GM21367 (cell line): Measurements from ENCODE around the gene VAMP3.
"Not testable (repeated sequence)": the region's sequence is repeated elsewhere in the genome, so short reads cannot be mapped to it uniquely, and the experiment has no call there.

Experiments used
- ATAC-seq: cut with Tn5 transposase; IDR thresholded peaks from one replicate; pipeline ENCODE4 v1.9.1; 2021; ENCODE audit not compliant: unreplicated experiment

Gene VAMP3

GRCh38 chr1:7767176-7767575, 3.9 kb upstream of the VAMP3 start:
- ATAC-seq: no peak

- ATAC-seq: no peak
Measured at GRCh38 chr1:7768583-7768982, 2.5 kb upstream of the VAMP3 start.

GRCh38 chr1:7769673-7770412, 1.3 kb upstream of the VAMP3 start:
- ATAC-seq: no peak

DNA sequence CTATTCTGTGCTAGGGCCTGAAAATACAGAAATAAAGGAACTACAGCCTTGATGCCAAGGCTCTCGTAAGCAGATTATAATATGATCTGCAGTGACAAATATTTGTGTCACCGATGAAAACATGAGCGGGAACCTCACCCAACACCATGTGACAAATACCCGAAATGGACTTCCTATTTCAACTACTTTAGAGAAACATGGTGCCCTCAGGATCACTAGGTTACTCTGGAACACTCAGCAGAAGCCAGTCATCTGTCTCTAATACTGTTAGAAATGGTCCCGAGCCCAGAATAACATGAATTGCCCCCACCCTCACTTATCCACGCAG, 463 bp upstream of the VAMP3 start:
- no peak for ATAC-seq

- no peak for ATAC-seq
Measured at GRCh38 chr1:7771823-7772299, 765 bp downstream of the VAMP3 start.

- ATAC-seq: no peak
Measured at GRCh38 chr1:7777591-7777990, 6.5 kb downstream of the VAMP3 start.

DNA sequence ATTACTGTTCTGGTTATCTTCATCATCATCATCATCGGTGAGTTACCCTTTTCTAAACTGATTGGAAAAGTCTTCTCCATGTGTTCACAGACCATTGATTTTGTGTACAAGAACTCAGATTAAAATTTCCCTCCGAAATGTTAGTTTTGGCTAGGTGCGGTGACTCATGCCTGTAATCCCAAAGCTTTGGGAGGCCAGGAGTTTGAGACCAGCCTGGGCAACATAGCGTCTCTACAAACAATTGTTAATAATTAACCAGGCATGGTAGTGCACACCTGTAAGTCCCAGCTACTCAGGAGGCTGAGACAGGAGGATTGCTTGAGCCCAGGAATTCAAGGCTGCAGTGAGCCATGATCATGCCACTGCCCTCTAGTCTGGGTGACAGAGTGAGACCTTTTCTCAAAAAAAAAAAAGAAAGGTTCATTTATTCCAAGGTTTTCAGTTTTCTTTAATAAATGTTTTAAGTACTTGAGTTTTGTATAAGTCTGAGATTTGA, 7.1 kb downstream of the VAMP3 start:
- no peak for ATAC-seq

GRCh38 chr1:7780976-7781375, 9.9 kb downstream of the VAMP3 start:
- no peak for ATAC-seq

DNA sequence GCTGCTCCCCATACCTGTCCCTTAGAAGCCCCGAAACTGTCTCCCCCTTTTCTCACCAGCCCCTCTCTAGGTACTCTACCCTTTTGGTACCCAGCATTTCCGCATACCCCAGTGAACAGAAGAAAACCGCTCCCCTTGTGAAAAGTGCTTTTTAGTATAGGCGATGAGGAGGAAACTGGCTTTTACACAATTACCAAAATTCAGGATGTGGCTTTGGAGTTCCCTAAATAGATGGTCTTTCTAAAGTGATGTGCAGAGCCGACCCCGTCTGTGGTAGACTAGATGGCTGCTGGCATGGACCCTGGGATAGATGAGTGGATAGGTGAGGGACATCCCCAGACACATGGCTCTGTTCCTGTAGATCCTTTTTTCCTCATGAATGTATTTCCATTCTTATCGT, 10.4 kb downstream of the VAMP3 start:
- no peak for ATAC-seq

DNA sequence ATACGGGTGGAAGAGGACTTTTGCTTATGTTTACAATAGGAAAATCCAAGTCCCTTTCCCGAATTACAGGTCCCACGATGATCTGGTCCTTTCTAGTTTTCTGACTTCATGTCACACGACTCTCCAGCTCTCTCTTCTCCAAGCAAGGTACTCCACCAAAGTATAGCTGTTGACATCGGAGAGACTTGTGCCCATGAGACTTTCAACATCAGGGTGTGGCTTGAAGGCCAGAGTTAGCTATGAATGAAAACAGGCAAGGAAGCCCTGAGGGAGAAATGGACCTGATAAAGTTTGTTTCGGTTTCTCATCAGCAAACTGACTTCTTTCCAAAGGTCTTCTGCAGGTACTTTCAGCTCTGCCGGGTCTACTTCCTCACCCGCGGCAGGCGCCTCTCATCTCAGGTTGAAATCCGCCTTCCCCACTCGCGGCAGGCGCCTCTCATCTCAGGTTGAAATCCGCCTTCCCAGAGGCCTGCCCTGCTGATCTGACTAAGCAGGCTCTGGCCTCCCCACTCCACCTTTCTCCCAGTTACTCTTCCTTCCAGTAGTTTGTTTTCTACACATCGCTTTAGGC, 10.9 kb downstream of the VAMP3 start:
- ATAC-seq: no peak

DNA sequence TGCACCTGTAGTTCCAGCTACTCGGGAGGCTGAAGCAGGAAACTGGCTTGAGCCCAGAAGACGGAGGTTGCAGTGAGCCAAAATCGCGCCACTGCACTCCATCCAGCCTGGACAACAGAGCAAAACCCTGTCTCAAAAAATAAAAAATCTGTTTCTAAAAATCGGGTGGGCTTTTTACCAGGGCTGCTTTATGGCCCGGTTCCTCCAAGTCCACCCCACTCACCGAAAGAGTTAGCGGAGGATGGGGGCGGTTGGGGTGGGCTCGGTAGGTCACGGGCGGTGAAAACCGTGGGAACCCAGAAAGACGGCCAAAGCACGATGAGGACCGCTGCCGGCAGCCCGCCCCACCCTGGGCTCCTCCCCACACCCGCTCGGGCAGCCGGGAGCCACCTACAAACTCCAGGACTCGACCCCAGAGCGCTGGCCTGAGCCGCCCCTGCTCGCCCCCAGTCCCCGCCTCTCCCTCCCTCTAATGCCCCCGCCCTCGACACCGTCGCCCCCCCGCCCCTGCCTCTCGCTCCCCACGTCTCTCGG, 12.1 kb downstream of the VAMP3 start:
- ATAC-seq: no peak

DNA sequence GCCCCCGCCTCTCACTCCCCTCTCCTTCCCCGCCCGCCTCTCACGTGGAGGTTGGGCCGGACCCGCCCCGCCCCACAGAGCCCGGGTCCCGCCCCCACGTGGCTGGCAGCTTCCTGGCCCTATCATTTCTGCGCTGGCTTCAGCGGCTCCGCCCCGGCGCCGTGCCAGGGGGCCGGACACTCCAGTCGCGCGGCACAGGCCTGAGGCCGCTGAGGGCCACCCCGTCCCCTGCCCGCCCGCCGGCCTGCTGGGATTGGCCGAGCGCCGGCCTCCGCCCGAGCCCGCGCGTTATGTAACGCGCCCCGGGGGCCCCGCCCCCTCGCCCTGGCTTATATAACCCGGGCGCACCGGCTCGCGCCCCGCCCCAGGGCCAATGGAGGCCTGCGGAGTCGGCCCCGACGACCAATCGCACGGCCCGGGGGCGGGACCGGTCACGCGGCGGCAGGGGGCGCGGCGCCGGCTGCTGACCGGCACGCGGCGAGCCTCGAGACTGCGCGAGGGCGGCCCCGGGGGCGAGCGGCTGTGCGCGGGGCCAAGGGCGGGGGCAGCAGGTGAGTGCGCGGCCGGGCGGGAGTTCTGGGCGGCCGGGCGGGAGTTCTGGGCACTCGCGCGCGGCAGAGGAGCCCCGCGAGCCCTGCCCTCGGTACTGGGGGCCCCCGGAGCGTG, 12.9 kb downstream of the VAMP3 start, which contains the start of gene PER3:
PER3 (plus strand) TSS at position 466 of the 666 bp plus-strand sequence. CDS start 587 bp downstream, outside the sequence.
- peak; percentile 87 for ATAC-seq

GRCh38 chr1:7784492-7785071, 13.5 kb downstream of the VAMP3 start:
- no peak for ATAC-seq

DNA sequence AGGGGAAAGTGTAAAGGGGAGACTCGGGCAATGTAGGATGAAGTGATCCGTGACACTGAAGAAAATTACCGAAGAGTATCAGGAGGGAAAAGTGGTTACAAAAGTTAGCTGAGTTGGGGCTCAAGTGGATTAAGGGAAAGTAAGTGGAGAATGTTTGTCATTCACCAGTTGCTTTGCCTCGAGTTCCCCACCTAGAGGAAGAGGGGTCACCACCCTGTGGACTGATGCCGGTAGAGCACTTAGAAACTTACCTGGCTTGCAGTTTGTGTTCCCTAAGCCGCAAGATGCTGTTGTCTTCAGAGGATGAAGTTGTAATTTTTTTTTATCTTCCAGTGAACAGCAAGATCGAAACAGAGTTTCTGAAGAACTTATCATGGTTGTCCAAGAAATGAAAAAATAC, 14.0 kb downstream of the VAMP3 start:
- ATAC-seq: no peak

GRCh38 chr1:7786795-7787194, 15.7 kb downstream of the VAMP3 start:
- no peak for ATAC-seq

DNA sequence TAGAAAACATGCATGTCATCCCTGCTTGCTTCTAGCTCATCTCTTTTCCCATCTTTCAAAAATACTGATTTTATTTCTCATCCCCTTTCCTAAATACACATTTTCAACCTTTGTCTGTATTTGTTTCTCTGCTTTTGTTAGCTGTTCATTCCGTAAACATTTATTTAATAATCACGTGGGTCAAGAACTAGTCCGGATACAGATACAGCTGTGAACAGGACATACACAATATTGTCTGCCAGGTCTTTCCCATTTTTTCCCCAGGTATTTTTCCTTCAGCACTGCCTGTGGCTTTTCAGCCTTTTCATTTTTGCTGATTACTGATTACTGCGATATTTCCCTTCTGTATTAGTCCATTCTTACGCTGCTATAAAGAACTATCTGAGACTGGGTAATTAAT, 18.7 kb downstream of the VAMP3 start:
- ATAC-seq: no peak

GRCh38 chr1:7791027-7791426, 19.9 kb downstream of the VAMP3 start:
- ATAC-seq: not testable (repeated sequence)

GRCh38 chr1:7795406-7795805, 24.3 kb downstream of the VAMP3 start:
- ATAC-seq: no peak

DNA sequence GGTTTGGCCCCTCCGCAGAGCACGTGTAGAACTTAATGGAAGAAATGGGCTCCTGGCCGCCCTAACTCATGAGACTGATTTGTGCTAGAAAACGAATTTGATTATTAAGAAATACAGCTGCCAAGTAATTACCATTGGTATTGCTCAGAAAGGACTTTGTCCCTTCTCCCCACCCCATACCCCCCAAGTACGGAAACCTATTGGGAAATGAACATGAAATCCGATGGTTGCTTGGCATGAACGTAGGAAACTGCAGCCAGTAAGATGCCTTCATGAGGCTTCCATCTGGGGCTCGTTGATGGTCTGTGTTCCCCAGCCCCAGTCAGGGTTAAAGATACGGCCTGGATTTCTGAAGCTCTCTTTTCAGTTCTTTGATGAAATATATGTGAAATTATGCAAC, 34.4 kb downstream of the VAMP3 start:
- ATAC-seq: no peak

GRCh38 chr1:7808253-7808844, 37.3 kb downstream of the VAMP3 start:
- no peak for ATAC-seq

- ATAC-seq: no peak
Measured at GRCh38 chr1:7809742-7810141, 38.6 kb downstream of the VAMP3 start.
